Lung (tissue), 12 donors: Measurements from ENCODE around the gene ARSB. TPM values are rescaled to one million over a fixed set of nuclear protein-coding genes. Genes with fewer than 3 reads are reported as not detected.
"Not testable (repeated sequence)": the region's sequence is repeated elsewhere in the genome, so short reads cannot be mapped to it uniquely, and the experiment has no call there.

ENCODE experiments used
- ATAC-seq: fragments of 200-7000 bp; cut with Tn5 transposase; one replicate; pipeline ENCODE4 v1.9.1; 2020; ENCODE audit warnings: moderate number of reproducible peaks; ENCODE audit not compliant: insufficient read depth, low FRiP score
- DNase-seq, 3 donors: peaks; one replicate each; pipeline ENCODE4 v3.0.0-alpha.2; 2013 to 2017
- H3K27ac ChIP-seq, 2 donors: one replicate each; pipeline ENCODE4 v1.5.1; 2013; ENCODE audit warnings: mild to moderate bottlenecking in 2 of 2, moderate library complexity in 2 of 2, control low read depth in 1 of 2, inconsistent platforms in 1 of 2, low read depth in 1 of 2, low read length in 1 of 2
- H3K27me3 ChIP-seq, 3 donors: one replicate each; pipeline ENCODE4 v1.5.1; 2013; ENCODE audit warnings: low read length in 2 of 3; ENCODE audit not compliant: control insufficient read depth in 3 of 3, insufficient read depth in 3 of 3
- H3K36me3 ChIP-seq, 4 donors: one replicate each; pipeline ENCODE4 v1.5.1; 2013; ENCODE audit warnings: low read length in 4 of 4, mild to moderate bottlenecking in 1 of 4, moderate library complexity in 1 of 4; ENCODE audit not compliant: control insufficient read depth in 4 of 4, insufficient read depth in 4 of 4
- H3K4me1 ChIP-seq, 5 donors: one replicate each; pipeline ENCODE4 v1.5.1; 2013; ENCODE audit warnings: low read length in 5 of 5, mild to moderate bottlenecking in 2 of 5, moderate library complexity in 1 of 5; ENCODE audit not compliant: control insufficient read depth in 5 of 5, insufficient read depth in 5 of 5
- H3K4me3 ChIP-seq: one replicate; pipeline ENCODE4 v1.5.1; 2013; ENCODE audit warnings: mild to moderate bottlenecking, control low read depth, moderate library complexity
- H3K9ac ChIP-seq, 2 donors: one replicate each; pipeline ENCODE4 v1.5.1; 2013; ENCODE audit warnings: low read length in 2 of 2, control low read depth in 1 of 2; ENCODE audit not compliant: insufficient read depth in 1 of 2
- H3K9me3 ChIP-seq, 4 donors: one replicate each; pipeline ENCODE4 v1.5.1; 2013; ENCODE audit warnings: low read length in 3 of 4, mild to moderate bottlenecking in 1 of 4, moderate library complexity in 1 of 4; ENCODE audit not compliant: control insufficient read depth in 4 of 4, insufficient read depth in 3 of 4
- WGBS, 2 donors: extraction: QIAGEN DNeasy Blood & Tissue Kit; methylation state at CpG; one replicate each; pipeline ENCODE4 v1.1.7; 2013; 5-methylcytosine and 5-hydroxymethylcytosine counted together
- polyA plus RNA-seq, 2 donors: library from polyadenylated mRNA; stranded (reverse); fragments of 200-250 nt; gene quantifications; one replicate each; pipeline ENCODE4 v1.2.1, GENCODE V29; 2013
- total RNA-seq, 2 donors: library from RNA; depleted of rRNA in 1 of 2; stranded (reverse); fragments of >200 nt in 1 of 2; gene quantifications; one replicate each; pipeline ENCODE4 v1.2.1, GENCODE V29; 2014 to 2021
- TF ChIP-seq, protein P1 (sequence below): IDR thresholded peaks from 2 replicates; pipeline ENCODE4 v1.5.1; 2012; ENCODE audit warnings: mild to moderate bottlenecking; ENCODE audit errors: control extremely low read depth, extremely low read depth
- donor health status: control.
- donor health status: control.
- donor health status: Bipolar disorder and iron deficiency.
- donor health status: healthy.
- donor health status: DM: yes; HTN: yes; CAD: no.

Gene ARSB
- total and polyA plus RNA-seq, 4 donors, result 3.2 to 17.3 (median 11.1) TPM

DNA sequence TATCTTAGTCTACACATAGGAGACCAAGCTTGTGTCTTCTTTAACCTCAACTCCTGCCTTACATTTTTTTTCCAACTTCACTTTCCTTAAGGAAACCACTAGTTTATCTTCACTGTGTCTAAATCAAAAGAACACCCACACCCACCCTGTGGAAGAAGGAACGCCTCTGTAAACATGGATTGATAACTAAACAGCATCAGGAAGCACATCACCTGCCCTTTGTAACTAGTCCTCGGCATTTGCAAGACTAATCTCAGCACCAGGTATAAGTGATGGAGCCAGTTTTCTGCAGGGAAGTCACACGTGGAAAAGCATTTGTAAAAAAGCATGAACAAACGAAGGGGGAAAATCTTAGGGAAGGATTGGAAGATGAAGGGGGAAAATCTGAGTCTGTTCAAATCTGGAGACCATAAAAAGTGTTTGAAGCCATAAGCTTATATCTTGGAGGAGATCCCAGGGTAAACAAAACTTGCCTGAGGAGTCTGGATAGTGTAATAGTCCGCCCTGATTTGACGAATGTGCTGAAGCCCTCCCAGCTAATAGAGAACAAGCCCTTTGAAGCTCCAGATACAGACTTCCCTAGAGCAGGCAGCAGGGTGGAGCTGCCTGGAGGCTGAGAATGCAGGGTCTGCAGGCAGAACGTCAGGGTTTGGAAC, 219.2 kb downstream of the ARSB start:
- no peaks in the 10 kb centered on the region for H3K9me3 ChIP-seq
- H3K4me3 ChIP-seq, result no peak overlapping the region
- ATAC-seq, result no peak
- DNase-seq, result peak in 2 of 3 donors; percentile 43 to 69
- H3K36me3 ChIP-seq, result no peaks in the 10 kb centered on the region
- peaks cover 0 to 6% (median 0%) of the 10 kb centered on the region in 5 donors for H3K4me1 ChIP-seq
- H3K27ac ChIP-seq, result no peak overlapping the region
- TF ChIP-seq, protein P1, sequence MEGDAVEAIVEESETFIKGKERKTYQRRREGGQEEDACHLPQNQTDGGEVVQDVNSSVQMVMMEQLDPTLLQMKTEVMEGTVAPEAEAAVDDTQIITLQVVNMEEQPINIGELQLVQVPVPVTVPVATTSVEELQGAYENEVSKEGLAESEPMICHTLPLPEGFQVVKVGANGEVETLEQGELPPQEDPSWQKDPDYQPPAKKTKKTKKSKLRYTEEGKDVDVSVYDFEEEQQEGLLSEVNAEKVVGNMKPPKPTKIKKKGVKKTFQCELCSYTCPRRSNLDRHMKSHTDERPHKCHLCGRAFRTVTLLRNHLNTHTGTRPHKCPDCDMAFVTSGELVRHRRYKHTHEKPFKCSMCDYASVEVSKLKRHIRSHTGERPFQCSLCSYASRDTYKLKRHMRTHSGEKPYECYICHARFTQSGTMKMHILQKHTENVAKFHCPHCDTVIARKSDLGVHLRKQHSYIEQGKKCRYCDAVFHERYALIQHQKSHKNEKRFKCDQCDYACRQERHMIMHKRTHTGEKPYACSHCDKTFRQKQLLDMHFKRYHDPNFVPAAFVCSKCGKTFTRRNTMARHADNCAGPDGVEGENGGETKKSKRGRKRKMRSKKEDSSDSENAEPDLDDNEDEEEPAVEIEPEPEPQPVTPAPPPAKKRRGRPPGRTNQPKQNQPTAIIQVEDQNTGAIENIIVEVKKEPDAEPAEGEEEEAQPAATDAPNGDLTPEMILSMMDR, result no peak
- no peak overlapping the region for H3K9ac ChIP-seq
- H3K27me3 ChIP-seq, result no peaks in the 10 kb centered on the region
- WGBS, 2 donors, result 67 to 70% methylated on average over 7 of the region's 7 CpGs

DNA sequence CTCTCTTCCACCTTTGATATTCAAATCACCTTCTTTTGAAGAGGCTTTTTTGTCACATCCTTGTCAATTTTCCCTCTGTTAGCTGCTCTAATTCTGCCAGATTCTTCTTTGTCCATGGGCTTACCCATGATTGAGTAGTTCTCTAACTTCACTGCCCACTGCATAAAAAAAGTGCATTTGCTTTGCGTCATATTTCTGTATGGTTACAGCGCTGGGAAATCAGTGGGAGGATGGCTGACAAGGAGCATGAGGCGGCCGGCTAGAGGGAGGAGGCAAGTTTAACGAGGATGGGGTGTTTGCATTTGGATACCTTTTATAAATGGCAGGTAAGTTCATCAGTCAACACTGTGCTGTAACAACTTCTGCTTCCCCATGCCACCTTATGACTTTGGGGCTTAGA, 220.0 kb downstream of the ARSB start:
- Histone ChIP-seq H3K36me3 (no peaks in the 10 kb centered on the region), H3K9me3 (no peaks in the 10 kb centered on the region), H3K4me3 (no peak overlapping the region), H3K27me3 (no peaks in the 10 kb centered on the region), H3K4me1 (peaks cover 0 to 6% (median 0%) of the 10 kb centered on the region in 5 donors), H3K9ac (no peak overlapping the region), H3K27ac (no peak overlapping the region)
- TF ChIP-seq, protein P1, result no peak
- ATAC-seq (no peak), DNase-seq (no peak)
- 84 to 91% methylated on average over 5 of the region's 5 CpGs for WGBS, 2 donors

DNA sequence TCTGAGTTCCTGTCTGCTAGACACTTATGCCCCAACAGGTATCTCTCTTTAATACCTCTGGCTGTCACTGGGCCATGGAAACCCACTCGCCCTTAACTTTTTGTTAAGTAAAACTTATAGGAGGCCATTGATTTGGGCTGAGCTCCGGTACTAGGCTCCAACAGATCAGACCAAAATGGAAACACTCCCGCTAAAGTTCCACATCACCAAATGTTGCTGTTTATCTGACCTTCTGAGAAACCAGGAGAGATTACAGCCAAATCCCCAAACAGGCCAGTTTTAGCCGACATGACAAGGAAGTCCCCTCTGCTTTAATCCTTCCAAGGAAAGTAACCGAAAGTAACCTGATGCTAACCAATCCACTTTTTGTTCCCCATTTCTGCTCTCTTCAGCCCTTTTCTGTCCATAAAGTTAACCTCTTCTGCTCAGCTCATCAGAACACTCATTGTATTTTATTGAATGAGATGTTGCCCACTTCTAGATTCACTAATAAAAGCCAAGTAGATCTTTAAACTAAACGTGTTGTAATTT, 221.4 kb downstream of the ARSB start:
- ATAC-seq (no peak), DNase-seq (no peak)
- TF ChIP-seq, protein P1, result no peak
- Histone ChIP-seq H3K4me3 (no peak overlapping the region), H3K9me3 (no peaks in the 10 kb centered on the region), H3K4me1 (peaks cover 0 to 6% (median 0%) of the 10 kb centered on the region in 5 donors), H3K36me3 (no peaks in the 10 kb centered on the region), H3K27ac (no peak overlapping the region), H3K9ac (no peak overlapping the region), H3K27me3 (no peaks in the 10 kb centered on the region)
- 83 to 95% methylated on average over 6 of the region's 6 CpGs for WGBS, 2 donors

DNA sequence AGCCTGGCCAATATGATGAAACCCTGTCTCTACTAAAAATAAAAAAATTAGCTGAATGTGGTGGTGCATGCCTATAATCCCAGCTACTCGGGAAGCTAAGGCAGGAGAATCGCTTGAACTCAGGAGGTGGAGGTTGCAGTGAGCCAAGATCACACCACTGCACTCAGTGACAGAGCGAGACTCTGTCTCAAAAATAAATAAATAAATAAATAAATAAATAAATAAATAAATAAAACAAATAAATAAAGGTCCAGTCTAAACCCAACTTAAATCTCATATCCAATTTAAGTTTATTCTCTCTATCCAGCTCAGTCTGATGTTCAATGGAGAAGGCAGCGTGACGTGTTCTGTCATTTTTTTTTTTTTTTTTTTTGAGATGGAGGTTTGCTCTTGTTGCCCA, 222.4 kb downstream of the ARSB start:
- WGBS, 2 donors, result 97 to 99% methylated on average over 5 of the region's 5 CpGs
- DNase-seq, H3K27me3 ChIP-seq, ATAC-seq, H3K9me3 ChIP-seq, H3K4me1 ChIP-seq, H3K4me3 ChIP-seq, H3K27ac ChIP-seq, H3K9ac ChIP-seq, H3K36me3 ChIP-seq: not testable (repeated sequence)
